Activated T-helper 1 cell treated with anti-CD3 and anti-CD28 coated beads, Interleukin-2, amount 50 U/mL, for 16 hours (primary cell): ENCODE results near the gene MOSPD3.
A peak's percentile ranks its signal among the peaks of the same experiment; 100 is the strongest.
"Not testable (repeated sequence)": the region's sequence is repeated elsewhere in the genome, so short reads cannot be mapped to it uniquely, and the experiment has no call there.

Experiments used
- DNase-seq, 2 donors: peaks; one replicate each; pipeline ENCODE4 v3.0.0-alpha.2; 2020; ENCODE audit warnings: low read depth in 1 of 2, low spot score in 1 of 2

Gene MOSPD3, protein sequence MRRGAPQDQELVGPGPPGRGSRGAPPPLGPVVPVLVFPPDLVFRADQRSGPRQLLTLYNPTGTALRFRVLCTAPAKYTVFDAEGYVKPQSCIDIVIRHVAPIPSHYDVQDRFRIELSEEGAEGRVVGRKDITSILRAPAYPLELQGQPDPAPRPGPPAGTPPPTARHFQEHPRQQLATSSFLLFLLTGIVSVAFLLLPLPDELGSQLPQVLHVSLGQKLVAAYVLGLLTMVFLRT

GRCh38 chr7:100611983-100612729, at the start of gene MOSPD3:
MOSPD3 (plus strand) TSS chr7:100612540; CDS start chr7:100612792, 252 bp downstream.
- peak; percentile 94 to 95 for DNase-seq

DNA sequence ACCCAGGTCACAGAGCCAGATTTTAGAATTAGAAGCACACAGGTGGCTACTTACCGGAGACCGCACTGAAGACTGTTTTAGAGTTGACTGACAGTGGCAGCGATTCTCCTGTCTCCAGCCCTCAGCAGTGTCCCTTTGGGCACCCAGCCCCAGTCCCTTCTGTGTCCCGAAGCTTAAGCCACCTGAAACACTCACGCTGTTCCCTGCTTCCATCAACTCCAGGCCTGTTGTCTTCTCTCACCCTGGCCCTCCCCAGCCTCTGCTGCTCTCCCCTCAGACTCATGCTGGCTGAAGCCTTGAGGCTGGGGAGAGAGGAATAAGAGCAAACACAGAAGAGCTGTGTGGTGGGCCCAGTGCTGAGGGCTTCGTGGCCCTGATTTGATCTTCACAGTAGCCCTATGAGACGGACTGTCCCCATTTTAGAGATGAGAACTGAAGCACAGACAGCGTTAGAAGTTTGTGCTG, 49.2 kb upstream of the MOSPD3 start:
- no peak for DNase-seq

DNA sequence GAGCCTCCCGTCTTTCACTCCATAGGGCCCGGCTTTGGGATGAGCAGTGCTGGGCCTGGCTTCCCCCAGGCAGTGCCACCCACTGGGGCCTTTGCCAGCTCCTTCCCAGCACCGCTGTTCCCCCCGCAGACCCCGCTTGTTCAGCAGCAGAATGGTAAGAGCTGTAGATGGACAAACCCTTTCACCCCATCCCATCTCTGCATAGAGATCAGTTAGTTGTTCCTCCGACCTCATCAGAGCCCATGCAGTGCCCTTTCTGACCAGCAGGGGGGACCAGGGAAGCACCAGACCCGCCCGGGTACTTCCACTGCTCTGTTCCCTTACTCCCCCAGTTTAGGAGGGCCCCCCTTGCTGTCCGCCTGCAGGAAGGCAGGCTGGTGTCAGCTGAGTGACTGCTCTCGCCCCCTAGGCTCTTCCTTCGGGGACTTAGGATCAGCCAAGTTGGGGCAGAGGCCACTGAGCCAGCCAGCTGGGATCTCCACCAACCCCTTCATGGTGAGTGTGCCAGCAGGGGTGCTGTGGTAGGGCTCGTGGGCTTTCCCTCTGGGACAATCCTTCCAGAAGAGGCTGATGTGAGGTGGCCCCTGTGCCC, 48.4 kb upstream of the MOSPD3 start:
- DNase-seq, result peak; percentile 68 to 84

- not testable (repeated sequence) for DNase-seq
Measured at GRCh38 chr7:100564405-100564804, 47.9 kb upstream of the MOSPD3 start.

- no peak for DNase-seq
Measured at GRCh38 chr7:100565133-100565571, 47.2 kb upstream of the MOSPD3 start.

GRCh38 chr7:100566018-100566531, 46.3 kb upstream of the MOSPD3 start:
- DNase-seq, result no peak

DNA sequence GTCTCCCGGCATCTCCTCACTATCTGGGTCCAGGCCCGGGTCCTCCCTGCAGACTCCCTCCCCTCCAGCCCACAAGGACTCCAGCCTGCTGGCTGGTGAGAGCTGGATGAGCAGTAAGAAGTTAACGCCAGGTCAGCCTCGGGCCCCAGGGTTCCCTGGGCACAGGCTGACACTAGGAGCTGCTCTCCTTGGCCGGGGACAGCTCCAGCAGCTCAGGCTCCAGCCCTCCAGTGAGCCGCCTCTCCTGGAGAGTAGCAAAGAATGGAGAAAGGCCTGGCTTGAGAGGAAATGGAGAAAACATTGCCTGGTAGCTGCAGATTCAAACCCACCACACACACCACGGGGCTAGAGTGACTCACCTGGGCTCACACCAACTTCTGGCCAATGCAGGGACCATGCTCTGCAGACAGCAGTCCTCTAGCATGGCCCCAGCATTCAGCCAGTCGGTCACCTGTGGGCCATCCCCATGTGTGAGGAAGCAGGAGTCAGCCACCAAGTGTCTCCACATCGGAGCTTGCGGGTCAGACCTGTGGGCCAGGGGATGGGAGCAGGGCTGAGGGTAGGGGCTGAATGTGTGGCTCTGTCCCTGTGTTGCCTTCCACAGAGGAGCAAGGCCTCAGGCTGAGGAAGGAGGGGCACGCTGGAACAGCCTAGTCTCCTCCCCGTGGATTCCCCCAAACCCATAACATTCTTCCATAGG, 45.2 kb upstream of the MOSPD3 start:
- no peak for DNase-seq

GRCh38 chr7:100567751-100568175, 44.6 kb upstream of the MOSPD3 start:
- DNase-seq, result no peak

DNA sequence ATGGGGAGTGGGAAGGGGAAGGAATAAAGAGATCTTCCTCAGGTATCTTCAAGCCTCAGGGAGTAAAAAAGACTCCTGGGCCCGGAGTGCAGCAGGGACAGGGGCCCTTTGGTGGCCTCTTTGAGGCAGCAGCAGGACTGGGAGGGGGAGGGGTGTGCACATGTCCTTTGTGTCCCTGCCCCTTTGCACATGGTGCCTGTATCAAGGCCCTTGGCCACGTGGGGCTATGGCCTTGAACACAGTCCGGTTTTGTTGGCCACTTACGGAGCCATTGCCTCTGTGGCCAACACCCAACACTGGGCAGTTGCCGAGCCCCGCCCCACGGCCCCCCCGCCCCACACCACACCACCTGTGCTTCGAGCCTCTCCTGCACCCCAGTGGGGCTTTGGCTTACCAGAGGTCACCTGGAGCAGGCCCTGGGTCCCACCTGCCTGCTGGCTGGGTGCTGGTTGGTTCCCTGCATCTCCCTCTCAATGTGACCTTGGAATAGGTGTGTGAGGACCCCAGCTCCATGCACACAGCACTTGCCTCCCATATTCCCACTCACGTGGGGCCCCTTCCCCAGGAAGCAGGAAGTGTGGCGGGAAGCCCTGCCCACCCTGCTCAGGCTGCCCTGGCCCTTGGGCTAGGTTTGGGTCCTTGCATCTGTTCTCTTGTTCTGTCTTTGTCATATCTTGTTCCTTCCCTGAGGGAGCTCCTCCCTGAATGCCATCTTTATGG, 44.0 kb upstream of the MOSPD3 start:
- DNase-seq, result no peak

GRCh38 chr7:100568896-100569844, 43.2 kb upstream of the MOSPD3 start:
- peak in 1 of 2 donors; percentile 32 for DNase-seq

DNA sequence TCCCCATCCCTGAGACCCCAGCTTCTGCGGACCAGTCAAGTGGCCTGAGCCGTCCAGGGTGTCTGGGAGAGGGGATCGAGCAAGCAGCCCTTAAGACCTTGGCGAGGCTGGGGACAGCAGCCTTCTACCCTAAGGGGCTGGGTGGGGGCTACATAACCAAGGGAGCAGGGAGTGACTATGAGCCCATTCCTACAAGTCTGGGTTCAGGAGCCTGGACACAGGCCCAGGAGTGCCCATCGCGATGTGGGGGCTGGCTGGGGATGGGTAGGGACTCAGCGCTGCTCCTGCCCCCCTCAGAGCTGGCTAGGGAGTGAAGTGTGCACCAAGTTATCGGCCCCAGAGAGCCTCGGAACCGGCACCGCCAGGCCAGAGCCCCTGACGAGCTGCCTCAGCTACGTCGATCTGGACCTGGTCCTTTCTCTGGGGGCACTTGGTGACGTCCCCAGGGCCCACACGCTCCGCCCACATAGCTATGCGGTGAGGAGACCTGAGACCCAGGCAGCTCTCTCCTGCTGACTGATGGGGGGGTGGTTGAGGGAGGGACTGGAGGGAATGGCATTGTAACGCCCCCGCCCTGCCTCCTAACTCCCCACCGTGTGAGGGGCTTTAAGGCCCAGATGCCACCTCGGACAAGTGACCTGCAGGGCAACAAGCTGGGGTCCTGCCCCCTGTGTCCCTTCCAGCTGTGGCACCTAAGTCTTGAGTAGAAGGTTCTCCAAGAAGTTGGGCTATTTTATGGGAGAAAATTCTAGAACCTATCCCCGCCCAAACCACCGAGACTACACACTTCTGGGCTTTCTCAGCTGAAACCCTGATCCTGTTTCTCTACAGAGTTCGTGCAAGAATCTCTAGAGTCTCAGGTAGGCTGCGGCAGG, 41.1 kb upstream of the MOSPD3 start:
- DNase-seq, result no peak

GRCh38 chr7:100571829-100572116, 40.6 kb upstream of the MOSPD3 start:
- DNase-seq, result no peak

DNA sequence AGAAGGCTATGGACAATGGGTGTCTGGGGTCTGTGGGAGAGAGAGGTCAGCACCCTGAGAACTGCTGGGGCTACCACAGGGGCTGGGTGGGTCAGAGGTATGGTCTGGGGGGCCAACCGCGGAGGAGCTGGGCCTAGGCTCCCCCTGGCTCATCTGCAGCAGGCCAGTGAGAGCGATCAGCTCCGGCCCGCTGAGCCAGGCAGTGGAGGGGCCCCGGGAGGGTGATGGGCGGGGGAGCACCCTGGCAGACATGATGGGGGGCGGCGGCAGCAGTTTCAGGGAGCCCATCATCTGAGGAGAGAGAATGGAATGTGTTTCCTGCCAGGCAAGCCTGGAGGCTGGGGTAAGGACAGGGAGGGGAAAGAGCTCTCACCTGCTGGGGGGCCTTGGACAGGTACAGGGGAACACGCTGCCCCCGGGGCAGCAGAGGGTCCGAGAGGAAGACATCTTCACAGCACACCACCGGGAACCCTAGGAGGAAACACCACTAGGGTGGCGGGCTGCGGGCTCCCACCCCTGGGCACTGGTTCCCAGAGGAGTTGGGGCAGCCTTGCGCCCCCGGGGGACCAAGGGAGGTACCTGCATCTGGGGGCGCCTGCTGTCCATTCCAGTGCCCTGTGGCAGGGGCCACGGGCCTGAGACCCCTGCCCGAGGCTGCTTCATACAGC, 39.9 kb upstream of the MOSPD3 start:
- no peak for DNase-seq

DNA sequence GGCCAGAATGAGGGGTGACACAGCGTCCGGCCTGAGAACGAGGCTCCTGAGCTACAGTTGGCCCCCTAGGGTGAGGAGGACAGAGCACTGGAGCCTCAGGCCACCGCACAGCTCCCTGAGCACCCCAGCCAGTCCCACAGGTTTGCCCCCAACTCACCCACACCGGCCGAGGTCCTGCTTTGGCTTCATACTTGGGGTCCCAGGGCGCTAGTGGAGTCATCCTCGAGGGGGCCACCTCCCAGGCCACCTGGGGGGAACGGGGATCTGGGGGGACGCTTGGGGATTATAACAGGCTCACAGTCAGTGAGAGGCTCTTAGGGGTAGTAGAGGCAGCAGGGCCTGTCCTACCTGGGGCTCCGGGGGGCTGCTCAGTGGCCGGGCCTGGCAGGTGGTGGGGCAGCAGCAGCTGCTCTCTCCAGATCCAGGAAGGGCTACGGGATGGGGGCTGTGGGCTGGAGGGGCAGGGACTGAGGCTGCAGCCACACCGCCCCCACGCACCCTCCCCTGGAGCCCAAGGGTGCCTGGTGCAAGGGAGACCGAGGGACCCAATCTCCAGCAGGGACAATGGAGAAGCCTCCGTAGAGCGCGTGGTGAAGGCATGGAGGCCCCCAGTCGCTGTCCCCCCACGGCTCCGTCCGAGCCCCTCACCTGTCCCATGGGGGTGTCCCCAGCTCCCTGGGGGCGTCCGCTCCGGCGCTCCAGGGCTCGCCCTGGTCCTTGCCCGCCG, 39.2 kb upstream of the MOSPD3 start:
- no peak for DNase-seq

GRCh38 chr7:100573691-100574361, 38.5 kb upstream of the MOSPD3 start, which contains the start of gene SAP25:
SAP25 (minus strand) TSS chr7:100573900; CDS start chr7:100573742, 158 bp downstream.
- no peak for DNase-seq

- no peak for DNase-seq
Measured at GRCh38 chr7:100574362-100575205, 37.8 kb upstream of the MOSPD3 start.
